A549 (cell line): ENCODE measurements around the gene CUX1. TPM values are rescaled to one million over a fixed set of nuclear protein-coding genes. Genes with fewer than 3 reads are reported as not detected.

Experiments used
- ATAC-seq, 2 experiments: fragments of 200-7000 bp in 1 of 2; fragments of >200 bp in 1 of 2; cut with Nextera tagmentation in 1 of 2; cut with Tn5 transposase in 1 of 2; 3 replicates each; pipeline versions ENCODE4 v1.8.0 to v1.9.1; 2018 to 2020; ENCODE audit warnings: mild to moderate bottlenecking in 1 of 2, moderate library complexity in 1 of 2
- CTCF ChIA-PET: fragments of 300-600 bp; sonication (Branson Sonifier 250); formaldehyde crosslinking; extraction: SDS; loops from one replicate; lab custom pipeline; 2021; ENCODE audit warnings: antibody characterized with exemption, inconsistent platforms; lab: Yijun Ruan, JAX
- POLR2A ChIA-PET: fragments of 350-600 bp; formaldehyde crosslinking; extraction: SDS; loops from one replicate; lab custom pipeline; 2021; ENCODE audit warnings: antibody characterized with exemption, inconsistent platforms; lab: Yijun Ruan, JAX
- DNase-seq, 2 experiments: peaks; one replicate each; pipeline versions ENCODE4 v3.0.0 to v3.0.0-alpha.2; 2011 to 2016; ENCODE audit warnings: low read depth in 1 of 2, low spot score in 1 of 2
- FAIRE-seq: peaks from 2 replicates; lab custom pipeline; 2011; peaks lifted over from hg19 to GRCh38; lab: Jason Lieb, UNC
- H3K27ac ChIP-seq, 2 experiments: fragments of >200 bp; sonication (Bioruptor Twin); formaldehyde crosslinking; 3 replicates each; pipeline ENCODE4 v1.5.1; 2016 to 2017
- H3K4me1 ChIP-seq: fragments of >200 bp; sonication (Bioruptor Twin); formaldehyde crosslinking; 3 replicates; pipeline ENCODE4 v1.6.1; 2016
- H3K4me2 ChIP-seq: fragments of >200 bp; sonication (Bioruptor Twin); formaldehyde crosslinking; 3 replicates; pipeline ENCODE4 v1.6.1; 2016
- H3K4me3 ChIP-seq: fragments of >200 bp; sonication (Bioruptor Twin); formaldehyde crosslinking; 3 replicates; pipeline ENCODE4 v1.5.1; 2016
- H3K9me3 ChIP-seq: fragments of >200 bp; sonication (Bioruptor Twin); formaldehyde crosslinking; 3 replicates; pipeline ENCODE4 v1.6.1; 2016
- ATOH8 ChIP-seq: fragments of 250-450 bp; sonication (Bioruptor Pico); IDR thresholded peaks from 2 replicates; pipeline ENCODE4 v1.5.0; 2020; ENCODE audit warnings: low read depth, mild to moderate bottlenecking, moderate library complexity
- BCL3 ChIP-seq: fragments of >200 bp; sonication (Bioruptor Twin); formaldehyde crosslinking; IDR thresholded peaks from 3 replicates; pipeline ENCODE4 v1.6.1; 2016
- BHLHE40 ChIP-seq: IDR thresholded peaks from 2 replicates; pipeline ENCODE4 v1.6.1; 2012; ENCODE audit warnings: low read depth, low read length, inconsistent platforms
- CBX2 ChIP-seq: fragments of 200-600 bp; sonication (generic); IDR thresholded peaks from 2 replicates; pipeline ENCODE4 v1.6.1; 2016; ENCODE audit warnings: low read depth, mild to moderate bottlenecking, borderline replicate concordance
- CBX8 ChIP-seq: fragments of 200-600 bp; sonication (generic); IDR thresholded peaks from 2 replicates; pipeline ENCODE4 v1.6.1; 2016
- CHD2 ChIP-seq: fragments of 150-350 bp; IDR thresholded peaks from 2 replicates; pipeline ENCODE4 v1.6.1; 2014; ENCODE audit warnings: low read length; ENCODE audit not compliant: partially characterized antibody
- CHD4 ChIP-seq: fragments of 200-600 bp; sonication (generic); IDR thresholded peaks from 2 replicates; pipeline ENCODE4 v1.6.1; 2016; ENCODE audit warnings: antibody characterized with exemption, mild to moderate bottlenecking, borderline replicate concordance
- CTCF ChIP-seq: fragments of >200 bp; sonication (Bioruptor Twin); formaldehyde crosslinking; IDR thresholded peaks from 3 replicates; pipeline ENCODE4 v1.5.1; 2016
- EHF ChIP-seq: fragments of 250-450 bp; sonication (Bioruptor Pico); IDR thresholded peaks from 2 replicates; pipeline ENCODE4 v1.5.0; 2020; ENCODE audit warnings: mild to moderate bottlenecking
- ELK1 ChIP-seq: fragments of 150-350 bp; IDR thresholded peaks from 2 replicates; pipeline ENCODE4 v1.6.1; 2014; ENCODE audit warnings: low read depth, mild to moderate bottlenecking, low read length
- EP300 ChIP-seq, 2 experiments: fragments of >200 bp; sonication (Bioruptor Twin); formaldehyde crosslinking; IDR thresholded peaks; 2 replicates in 1 of 2; 3 replicates in 1 of 2; pipeline ENCODE4 v1.6.1; 2016 to 2017
- FOSB ChIP-seq: fragments of 250-450 bp; sonication (Bioruptor Pico); IDR thresholded peaks from 2 replicates; pipeline ENCODE4 v1.5.0; 2020; ENCODE audit warnings: mild to moderate bottlenecking, moderate library complexity
- GATA3 ChIP-seq: IDR thresholded peaks from 2 replicates; pipeline ENCODE4 v1.6.1; 2012; ENCODE audit warnings: borderline replicate concordance
- HDAC2 ChIP-seq: fragments of 200-600 bp; sonication (generic); IDR thresholded peaks from 2 replicates; pipeline ENCODE4 v1.6.1; 2016
- HES2 ChIP-seq: fragments of >200 bp; sonication (Bioruptor Twin); formaldehyde crosslinking; IDR thresholded peaks from 2 replicates; pipeline ENCODE4 v1.6.1; 2016
- HEYL ChIP-seq: fragments of 250-450 bp; sonication (Bioruptor Pico); IDR thresholded peaks from 2 replicates; pipeline ENCODE4 v1.8.0; 2021; ENCODE audit warnings: mild to moderate bottlenecking, moderate library complexity
- HMGXB4 ChIP-seq: fragments of 250-450 bp; sonication (Bioruptor Pico); IDR thresholded peaks from 2 replicates; pipeline ENCODE4 v1.5.0; 2021; ENCODE audit warnings: mild to moderate bottlenecking, moderate library complexity, borderline replicate concordance
- JUN ChIP-seq, 2 experiments: fragments of >200 bp; sonication (Bioruptor Twin); formaldehyde crosslinking; IDR thresholded peaks; 2 replicates in 1 of 2; 3 replicates in 1 of 2; pipeline ENCODE4 v1.6.1; 2016 to 2017
- NPAS2 ChIP-seq: fragments of 250-450 bp; sonication (Bioruptor Pico); IDR thresholded peaks from 2 replicates; pipeline ENCODE4 v1.8.0; 2022; ENCODE audit warnings: mild to moderate bottlenecking, moderate library complexity, borderline replicate concordance
- PHF8 ChIP-seq: fragments of 200-600 bp; sonication (generic); IDR thresholded peaks from 2 replicates; pipeline ENCODE4 v1.6.1; 2016; ENCODE audit warnings: low read depth, mild to moderate bottlenecking, antibody characterized with exemption, moderate library complexity, borderline replicate concordance
- RARB ChIP-seq: fragments of 250-450 bp; sonication (Bioruptor Pico); IDR thresholded peaks from 2 replicates; pipeline ENCODE4 v1.8.0; 2021; ENCODE audit warnings: mild to moderate bottlenecking, moderate library complexity
- RFX5 ChIP-seq: fragments of 450-650 bp; IDR thresholded peaks from 2 replicates; pipeline ENCODE4 v1.7.1; 2014; ENCODE audit warnings: antibody characterized with exemption, mild to moderate bottlenecking, moderate library complexity
- TFCP2L1 ChIP-seq: fragments of 250-450 bp; sonication (Bioruptor Pico); IDR thresholded peaks from 2 replicates; pipeline ENCODE4 v1.5.0; 2021; ENCODE audit warnings: mild to moderate bottlenecking
- USF2 ChIP-seq: fragments of 450-650 bp; IDR thresholded peaks from 2 replicates; pipeline ENCODE4 v1.6.1; 2014; ENCODE audit warnings: antibody characterized with exemption
- ZC3H11A ChIP-seq: fragments of 450-650 bp; IDR thresholded peaks from 2 replicates; pipeline ENCODE4 v1.6.1; 2014; ENCODE audit warnings: antibody characterized with exemption, mild to moderate bottlenecking
- ZSCAN20 ChIP-seq: fragments of 250-450 bp; sonication (Bioruptor Pico); IDR thresholded peaks from 2 replicates; pipeline ENCODE4 v1.8.0; 2022; ENCODE audit warnings: mild to moderate bottlenecking, moderate library complexity
- WGBS: methylation state at CpG from one replicate; pipeline ENCODE4 v1.1.6; 2017; ENCODE audit errors: missing lambda C conversion rate; 5-methylcytosine and 5-hydroxymethylcytosine counted together
- polyA plus RNA-seq, 4 experiments: library from polyadenylated mRNA; depleted of rRNA in 3 of 4; stranded (reverse); fragments of >200 nt; fragmentation: RNase III in 1 of 4; extraction: RNeasy Plus Mini Kit Qiagen cat#74134 plus additional on column Dnase treatment in 1 of 4; gene quantifications; 2 replicates in 3 of 4; 3 replicates in 1 of 4; pipeline ENCODE4 v1.2.3, GENCODE V29; 2011 to 2017

The CUX1 gene
- polyA plus RNA-seq, 2 of the 4 experiments (the other 2 are of a cell fraction) = 32.7 to 33.4 TPM

- Histone ChIP-seq H3K4me2 (no peak overlapping the region), H3K9me3 (no peaks in the 10 kb centered on the region), H3K4me3 (no peak overlapping the region)
- WGBS = 78% methylated on average over 5 of the region's 9 CpGs
- TF ChIP-seq EP300 (IDR thresholded peaks at IDR 0.05) (no peak), RARB (CRISPR knock-in tag) (no peak), HMGXB4 (no peak), CBX2 (no peak), NPAS2 (no peak), CHD2 (no peak), HEYL (no peak), BHLHE40 (no peak), PHF8 (no peak), HDAC2 (no peak)
- TF ChIP-seq, all 56 proteins: peak for 0
- ATAC-seq (no peak), DNase-seq (no peak), FAIRE-seq (no peak)
- peaks cover 18% of the 10 kb centered on the region for H3K4me1 ChIP-seq
- H3K27ac ChIP-seq = no peak overlapping the region
- POLR2A ChIA-PET = no interaction called here
- CTCF ChIA-PET = interaction anchor here (1.4 to 4.2 kb wide), 4 partner anchors 10 to 746 kb away, joined by 3 to 22 read pairs (median 10); no protein-coding TSS in a partner anchor
These were observed 471.6 kb downstream of the CUX1 start for GRCh38 chr7:102289057-102289456.

GRCh38 chr7:102291056-102291915 is 473.9 kb downstream of the CUX1 start:
- no peak overlapping the region for H3K4me3 ChIP-seq
- H3K4me1 ChIP-seq = peaks cover 18% of the 10 kb centered on the region; the same call in 2 of the 3 replicates
- DNase-seq = no peak
- FAIRE-seq = no peak
- no peaks in the 10 kb centered on the region for H3K9me3 ChIP-seq
- no peak overlapping the region for H3K27ac ChIP-seq
- WGBS = 61% methylated on average over 16 of the region's 18 CpGs
- no peak overlapping the region for H3K4me2 ChIP-seq
- no peak for ATAC-seq
- ChIA-PET POLR2A (no interaction called here), CTCF (interaction anchor here (0.8 to 4.2 kb wide), 5 partner anchors 11 to 783 kb away, joined by 3 to 22 read pairs (median 3); no protein-coding TSS in a partner anchor)
- no peak for TF ChIP-seq ELK1
- no peak for TF ChIP-seq ATOH8
- TF ChIP-seq HES2 = no peak
- TF ChIP-seq EHF (CRISPR knock-in tag) = no peak
- TF ChIP-seq USF2 = no peak
- TF ChIP-seq FOSB (CRISPR knock-in tag) = no peak
- no peak for TF ChIP-seq CBX8

GRCh38 chr7:102291916-102292267 is 474.5 kb downstream of the CUX1 start:
- DNase-seq (no peak), FAIRE-seq (no peak), ATAC-seq (no peak)
- ChIA-PET CTCF (interaction anchor here (0.8 to 4.2 kb wide), 5 partner anchors 11 to 784 kb away, joined by 3 to 22 read pairs (median 3); no protein-coding TSS in a partner anchor), POLR2A (no interaction called here)
- H3K4me2 ChIP-seq = no peak overlapping the region
- H3K9me3 ChIP-seq = no peaks in the 10 kb centered on the region
- H3K27ac ChIP-seq = no peak overlapping the region
- WGBS = 44% methylated on average over 2 of the region's 2 CpGs
- H3K4me3 ChIP-seq = no peak overlapping the region
- peaks cover 18% of the 10 kb centered on the region; the same call in 2 of the 3 replicates for H3K4me1 ChIP-seq
- TF ChIP-seq EHF (CRISPR knock-in tag) = no peak
- no peak for TF ChIP-seq TFCP2L1 (CRISPR knock-in tag)
- TF ChIP-seq JUN (IDR thresholded peaks at IDR 0.05) = no peak
- TF ChIP-seq ZC3H11A = no peak
- no peak for TF ChIP-seq EP300 (IDR thresholded peaks at IDR 0.05)
- TF ChIP-seq CTCF = no peak
- no peak for TF ChIP-seq NPAS2
- TF ChIP-seq BCL3 = no peak
- no peak for TF ChIP-seq RFX5
- no peak for TF ChIP-seq GATA3
- TF ChIP-seq ZSCAN20 (CRISPR knock-in tag) = no peak
- no peak for TF ChIP-seq CHD4
